Neural cell (in vitro differentiated cells): Measurements from ENCODE around the gene PCCA. TPM values are rescaled to one million over a fixed set of nuclear protein-coding genes. Genes with fewer than 3 reads are reported as not detected.

Experiments used
- H2AFZ ChIP-seq: fragments of 200-600, 300-800 bp; sonication (generic), shearing (Covaris generic); 2 replicates; pipeline ENCODE4 v1.6.0; 2014; ENCODE audit warnings: low read depth, mild to moderate bottlenecking, antibody characterized with exemption, low read length, moderate library complexity
- H3F3A ChIP-seq: fragments of 200-600 bp; shearing (Covaris generic); 2 replicates; pipeline ENCODE4 v1.6.1; 2016; ENCODE audit warnings: mild to moderate bottlenecking, moderate library complexity, mixed read lengths, antibody characterized with exemption, low read length; ENCODE audit not compliant: insufficient read depth, poor library complexity, severe bottlenecking
- H3K27ac ChIP-seq: fragments of 200-600, 300-800 bp; sonication (generic), shearing (Covaris generic); 2 replicates; pipeline ENCODE4 v1.5.1; 2014; ENCODE audit warnings: mild to moderate bottlenecking, low read length, moderate library complexity
- H3K27me3 ChIP-seq: fragments of 300-800, 200-600 bp; sonication (generic), shearing (Covaris generic); 2 replicates; pipeline ENCODE4 v1.6.0; 2014; ENCODE audit warnings: mild to moderate bottlenecking, low read depth, low read length, moderate library complexity; ENCODE audit not compliant: insufficient read depth
- H3K36me3 ChIP-seq: fragments of 300-800, 200-600 bp; sonication (generic), shearing (Covaris generic); 2 replicates; pipeline ENCODE4 v1.5.1; 2014; ENCODE audit warnings: mild to moderate bottlenecking, antibody characterized with exemption, low read length, moderate library complexity; ENCODE audit not compliant: insufficient read depth
- H3K4me2 ChIP-seq: fragments of 300-800, 200-600 bp; sonication (generic), shearing (Covaris generic); 2 replicates; pipeline ENCODE4 v1.6.0; 2014; ENCODE audit warnings: mild to moderate bottlenecking, low read length
- H3K4me3 ChIP-seq: fragments of 300-800, 200-600 bp; sonication (generic), shearing (Covaris generic); 2 replicates; pipeline ENCODE4 v1.5.1; 2014; ENCODE audit warnings: mild to moderate bottlenecking, low read length, moderate library complexity
- H3K79me2 ChIP-seq: fragments of 200-600 bp; shearing (Covaris generic); replicated peaks from 2 replicates; pipeline ENCODE4 v1.6.0; 2014; ENCODE audit warnings: mild to moderate bottlenecking, low read length, moderate library complexity; ENCODE audit not compliant: insufficient read depth
- H3K9ac ChIP-seq: fragments of 300-800, 200-600 bp; sonication (generic), shearing (Covaris generic); 2 replicates; pipeline ENCODE4 v1.6.1; 2016; ENCODE audit warnings: mild to moderate bottlenecking, low read length, mixed read lengths
- H3K9me2 ChIP-seq: fragments of 200-600 bp; shearing (Covaris generic); 2 replicates; pipeline ENCODE4 v1.6.1; 2016; ENCODE audit warnings: mild to moderate bottlenecking, low read length, mixed read lengths; ENCODE audit not compliant: insufficient read depth
- H3K9me3 ChIP-seq: fragments of 200-600, 300-800 bp; sonication (generic), shearing (Covaris generic); 2 replicates; pipeline ENCODE4 v1.6.1; 2016; ENCODE audit warnings: mild to moderate bottlenecking, mixed run types, low read length, moderate library complexity, mixed read lengths
- H4K20me1 ChIP-seq: fragments of 200-600 bp; shearing (Covaris generic); 2 replicates; pipeline ENCODE4 v1.6.1; 2016; ENCODE audit warnings: mild to moderate bottlenecking, mixed run types; ENCODE audit not compliant: insufficient read depth
- CTCF ChIP-seq: fragments of 450-650 bp; IDR thresholded peaks from 2 replicates; pipeline ENCODE4 v1.5.1; 2014; ENCODE audit warnings: antibody characterized with exemption, mild to moderate bottlenecking, moderate library complexity; ENCODE audit not compliant: poor library complexity, severe bottlenecking
- EP300 ChIP-seq: fragments of 450-650 bp; conservative IDR thresholded peaks from 2 replicates; pipeline ENCODE4 v1.6.1; 2014; ENCODE audit warnings: antibody characterized with exemption, mild to moderate bottlenecking, moderate library complexity; ENCODE audit not compliant: poor library complexity, severe bottlenecking
- EZH2 ChIP-seq: fragments of 200-600, 300-800 bp; shearing (Covaris generic), sonication (generic); IDR thresholded peaks from 2 replicates; pipeline ENCODE4 v1.6.1; 2014; ENCODE audit warnings: antibody characterized with exemption, low read length, borderline replicate concordance, mild to moderate bottlenecking; ENCODE audit not compliant: insufficient read depth, poor library complexity, severe bottlenecking
- MXI1 ChIP-seq: fragments of 450-650 bp; conservative IDR thresholded peaks from 2 replicates; pipeline ENCODE4 v1.6.1; 2014; ENCODE audit warnings: antibody characterized with exemption, mild to moderate bottlenecking; ENCODE audit not compliant: poor library complexity, severe bottlenecking
- POLR2AphosphoS5 ChIP-seq: IDR thresholded peaks from 2 replicates; pipeline ENCODE4 v1.6.1; 2012
- RAD21 ChIP-seq: fragments of 450-650 bp; conservative IDR thresholded peaks from 2 replicates; pipeline ENCODE4 v1.6.1; 2014; ENCODE audit warnings: antibody characterized with exemption, mild to moderate bottlenecking, moderate library complexity
- SMC3 ChIP-seq: fragments of 450-650 bp; conservative IDR thresholded peaks from 2 replicates; pipeline ENCODE4 v1.6.1; 2014; ENCODE audit warnings: antibody characterized with exemption, mild to moderate bottlenecking, moderate library complexity; ENCODE audit not compliant: poor library complexity
- TAF1 ChIP-seq: IDR thresholded peaks from 2 replicates; pipeline ENCODE4 v1.6.1; 2012; ENCODE audit warnings: low read depth
- polyA plus RNA-seq: library from polyadenylated mRNA; depleted of rRNA; stranded (reverse); fragments of >200 nt; gene quantifications from 2 replicates; pipeline ENCODE4 v1.2.3, GENCODE V29; 2014
- TF ChIP-seq, protein P1 (sequence below): IDR thresholded peaks from 2 replicates; pipeline ENCODE4 v1.6.1; 2012; ENCODE audit warnings: borderline replicate concordance

PCCA gene
- polyA plus RNA-seq, 1 donor from 2014 or later, result 17.0 TPM

DNA sequence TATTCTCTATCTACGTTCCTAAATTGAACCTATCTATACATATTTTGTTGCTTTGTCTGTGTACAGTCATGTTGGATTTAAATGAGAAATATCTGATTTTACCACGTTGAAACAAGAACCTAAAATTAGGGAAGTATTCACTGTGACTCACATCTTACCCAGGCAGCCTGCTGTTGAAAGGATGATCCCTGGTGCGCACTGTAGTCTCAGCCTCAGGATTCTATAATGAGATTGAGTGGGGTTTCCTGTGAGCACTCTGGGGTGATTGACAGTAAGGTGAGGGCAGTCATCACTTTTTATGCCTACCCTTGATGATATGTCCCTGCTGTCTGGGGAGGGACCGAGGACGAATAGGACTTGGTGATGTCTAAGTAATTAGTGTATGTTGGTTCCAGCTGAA lies 35.4 kb downstream of the PCCA start:
- Histone ChIP-seq H3K27ac (no peak overlapping the region), H3K9ac (no peak overlapping the region), H3K4me2 (no peak overlapping the region), H4K20me1 (no peaks in the 10 kb centered on the region), H3K9me2 (no peaks in the 10 kb centered on the region), H3K36me3 (peaks cover 4% of the 10 kb centered on the region), H2AFZ (no peak overlapping the region), H3F3A (no peaks in the 10 kb centered on the region), H3K79me2 (no peaks in the 10 kb centered on the region), H3K4me3 (no peak overlapping the region), H3K27me3 (no peaks in the 10 kb centered on the region), H3K9me3 (no peaks in the 10 kb centered on the region)
- TF ChIP-seq MXI1 (no peak), EP300 (no peak), TAF1 (no peak), RAD21 (no peak), SMC3 (no peak), EZH2 (no peak), POLR2AphosphoS5 (no peak), CTCF (no peak)
- TF ChIP-seq, protein P1, sequence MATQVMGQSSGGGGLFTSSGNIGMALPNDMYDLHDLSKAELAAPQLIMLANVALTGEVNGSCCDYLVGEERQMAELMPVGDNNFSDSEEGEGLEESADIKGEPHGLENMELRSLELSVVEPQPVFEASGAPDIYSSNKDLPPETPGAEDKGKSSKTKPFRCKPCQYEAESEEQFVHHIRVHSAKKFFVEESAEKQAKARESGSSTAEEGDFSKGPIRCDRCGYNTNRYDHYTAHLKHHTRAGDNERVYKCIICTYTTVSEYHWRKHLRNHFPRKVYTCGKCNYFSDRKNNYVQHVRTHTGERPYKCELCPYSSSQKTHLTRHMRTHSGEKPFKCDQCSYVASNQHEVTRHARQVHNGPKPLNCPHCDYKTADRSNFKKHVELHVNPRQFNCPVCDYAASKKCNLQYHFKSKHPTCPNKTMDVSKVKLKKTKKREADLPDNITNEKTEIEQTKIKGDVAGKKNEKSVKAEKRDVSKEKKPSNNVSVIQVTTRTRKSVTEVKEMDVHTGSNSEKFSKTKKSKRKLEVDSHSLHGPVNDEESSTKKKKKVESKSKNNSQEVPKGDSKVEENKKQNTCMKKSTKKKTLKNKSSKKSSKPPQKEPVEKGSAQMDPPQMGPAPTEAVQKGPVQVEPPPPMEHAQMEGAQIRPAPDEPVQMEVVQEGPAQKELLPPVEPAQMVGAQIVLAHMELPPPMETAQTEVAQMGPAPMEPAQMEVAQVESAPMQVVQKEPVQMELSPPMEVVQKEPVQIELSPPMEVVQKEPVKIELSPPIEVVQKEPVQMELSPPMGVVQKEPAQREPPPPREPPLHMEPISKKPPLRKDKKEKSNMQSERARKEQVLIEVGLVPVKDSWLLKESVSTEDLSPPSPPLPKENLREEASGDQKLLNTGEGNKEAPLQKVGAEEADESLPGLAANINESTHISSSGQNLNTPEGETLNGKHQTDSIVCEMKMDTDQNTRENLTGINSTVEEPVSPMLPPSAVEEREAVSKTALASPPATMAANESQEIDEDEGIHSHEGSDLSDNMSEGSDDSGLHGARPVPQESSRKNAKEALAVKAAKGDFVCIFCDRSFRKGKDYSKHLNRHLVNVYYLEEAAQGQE, result no peak

- H3K27me3 ChIP-seq, result no peaks in the 10 kb centered on the region
- peaks cover 4% of the 10 kb centered on the region for H3K36me3 ChIP-seq
- no peak overlapping the region for H3K4me3 ChIP-seq
- H3K27ac ChIP-seq, result no peak overlapping the region
- no peak overlapping the region for H2AFZ ChIP-seq
- H3K9me3 ChIP-seq, result no peaks in the 10 kb centered on the region
- TF ChIP-seq TAF1 (no peak), MXI1 (no peak), CTCF (no peak)
- TF ChIP-seq, protein P1, result no peak
- no peaks in the 10 kb centered on the region for H3F3A ChIP-seq
- no peaks in the 10 kb centered on the region for H3K79me2 ChIP-seq
- no peaks in the 10 kb centered on the region for H3K9me2 ChIP-seq
- no peak overlapping the region for H3K9ac ChIP-seq
- H4K20me1 ChIP-seq, result no peaks in the 10 kb centered on the region
- H3K4me2 ChIP-seq, result no peak overlapping the region
Observed at GRCh38 chr13:100125946-100126345, 37.1 kb downstream of the PCCA start.
